GM21390 (cell line): ENCODE data around the gene RTN4R.
"Not testable (repeated sequence)": the region's sequence is repeated elsewhere in the genome, so short reads cannot be mapped to it uniquely, and the experiment has no call there.

Experiments
- ATAC-seq: cut with Tn5 transposase; IDR thresholded peaks from one replicate; pipeline ENCODE4 v1.9.1; 2021; ENCODE audit not compliant: unreplicated experiment

The RTN4R gene

GRCh38 chr22:20268279-20269012 is at the start of gene RTN4R:
TSS of gene RTN4R (minus strand) at chr22:20268318. CDS start at chr22:20268092, 226 bp downstream.
- no peak for ATAC-seq

DNA sequence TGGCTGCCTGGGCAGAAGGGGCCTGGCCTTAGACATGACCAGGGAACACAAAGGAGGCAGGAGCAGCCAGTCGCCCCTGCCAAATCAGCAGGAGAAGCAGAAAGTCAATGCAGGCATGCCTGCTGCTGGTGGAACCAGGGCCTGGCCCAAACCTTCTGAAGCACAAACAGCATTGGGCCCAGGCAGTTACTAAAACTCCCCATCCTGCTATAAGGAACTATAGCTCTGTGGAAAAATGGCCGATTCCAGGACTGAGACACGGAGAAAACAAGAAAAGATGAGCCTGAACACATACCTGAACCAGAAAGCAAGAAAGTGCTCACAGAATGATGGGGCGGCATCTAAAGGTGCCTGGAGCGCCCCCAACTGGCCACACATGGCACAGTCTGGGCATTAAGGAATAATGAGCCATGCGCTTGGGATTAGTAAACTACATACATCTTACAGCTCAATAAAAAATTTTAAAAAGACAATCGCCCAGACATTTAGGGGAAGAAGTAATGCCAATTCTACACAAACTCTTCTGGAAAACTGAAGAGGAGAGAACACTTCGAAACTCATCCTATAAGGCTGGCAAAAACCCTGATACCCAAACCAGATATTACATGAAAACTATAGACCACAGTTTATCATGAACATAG is 49.4 kb upstream of the RTN4R start:
- not testable (repeated sequence) for ATAC-seq

DNA sequence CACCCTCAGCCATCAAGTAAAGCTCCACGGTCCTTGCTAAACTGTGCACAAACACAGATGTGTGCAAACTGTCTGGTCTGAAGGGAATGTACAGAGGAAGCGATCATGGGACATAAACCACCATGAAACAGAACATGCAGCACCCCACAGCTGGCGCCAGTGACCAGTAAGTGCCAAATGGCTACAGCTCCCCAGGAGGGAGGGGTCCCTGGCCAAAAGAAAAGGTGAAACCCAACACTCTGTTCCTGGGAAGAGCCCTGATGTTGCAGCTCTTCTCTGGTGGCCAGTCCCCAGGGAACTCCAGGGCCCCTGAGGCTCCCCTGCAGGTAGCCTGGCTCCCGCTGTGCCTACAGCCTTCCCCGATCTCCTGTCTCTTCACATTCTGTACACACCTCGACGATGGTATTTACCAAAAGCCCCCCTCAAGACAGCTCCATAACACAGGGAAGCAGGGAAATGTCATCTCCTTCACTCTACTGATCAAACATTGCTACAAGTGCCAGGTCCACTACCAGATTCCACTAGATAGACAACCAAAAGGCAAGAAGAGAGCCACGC is 48.8 kb upstream of the RTN4R start:
- ATAC-seq, result no peak

DNA sequence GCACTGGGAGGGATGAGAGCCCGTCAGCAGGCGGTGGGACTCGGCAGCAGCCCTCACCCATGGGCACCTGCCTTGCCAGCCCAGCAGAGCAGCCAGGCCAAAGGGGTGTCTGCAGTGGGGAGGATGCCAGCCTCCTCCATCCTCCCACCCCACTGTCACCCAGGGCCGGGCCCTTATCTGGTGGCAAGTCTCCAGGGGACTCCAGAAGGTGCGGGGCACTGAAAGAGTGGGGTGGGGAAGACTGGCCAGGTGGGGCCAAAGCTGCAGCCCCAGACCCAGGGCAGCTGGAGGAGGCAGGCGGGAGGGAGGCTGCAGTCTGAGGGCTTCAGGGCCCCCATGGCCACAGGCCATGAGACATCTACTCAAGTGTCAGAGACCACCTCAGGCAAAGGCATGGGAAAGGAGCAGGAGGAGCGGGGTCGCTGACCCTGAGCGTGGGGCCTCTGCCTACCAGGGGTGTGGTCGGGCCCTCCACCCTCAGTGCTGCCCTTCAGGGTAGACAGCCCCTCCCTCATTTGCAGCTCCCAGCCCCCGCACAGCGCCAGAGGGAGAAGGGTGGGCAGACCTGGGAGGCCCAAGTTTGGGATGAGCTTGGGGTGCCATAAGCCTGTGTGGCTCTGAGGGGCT is 48.2 kb upstream of the RTN4R start:
- no peak for ATAC-seq

DNA sequence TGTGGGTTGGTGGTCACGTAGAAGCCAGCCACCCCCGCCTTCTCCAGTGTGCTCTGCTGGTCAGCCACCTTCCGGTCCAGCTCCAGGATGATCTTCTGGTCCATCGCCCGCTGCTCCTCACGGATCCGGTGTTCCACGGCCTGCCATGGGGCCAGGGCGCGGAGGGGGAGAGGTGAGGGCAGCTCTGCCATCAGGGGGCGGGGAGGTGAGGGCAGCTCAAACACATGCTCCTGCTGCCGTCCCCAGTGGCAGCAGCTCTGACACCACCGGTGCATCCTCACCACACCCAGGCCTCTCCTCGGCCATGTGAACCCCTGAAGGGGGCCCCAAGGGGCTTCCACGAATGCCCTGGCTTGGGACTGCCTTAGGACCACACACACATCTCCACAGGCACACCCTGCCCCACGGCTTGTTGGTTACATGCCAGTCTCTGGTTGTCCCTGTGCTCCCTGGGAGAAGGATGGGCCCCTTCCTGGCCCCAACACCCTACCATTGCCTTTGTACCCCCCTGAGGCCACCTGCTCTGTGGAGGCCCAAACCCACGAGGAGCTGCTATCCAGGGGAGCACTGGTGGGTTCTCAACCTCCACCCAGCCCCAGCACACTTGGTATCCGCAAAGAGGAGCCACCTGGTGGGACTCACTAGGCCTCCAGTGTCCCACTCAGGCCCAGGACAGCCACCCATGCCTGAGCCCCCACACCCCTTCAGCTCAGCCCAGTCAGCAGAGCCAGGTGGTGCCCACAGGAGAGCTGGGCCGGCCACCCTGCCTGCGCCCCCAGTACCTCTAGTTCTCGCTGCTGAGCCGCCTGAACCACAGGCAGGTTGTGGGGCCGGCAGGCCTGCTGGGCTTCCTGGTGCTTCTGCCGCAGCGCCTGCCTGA is 47.5 kb upstream of the RTN4R start:
- ATAC-seq, result no peak

DNA sequence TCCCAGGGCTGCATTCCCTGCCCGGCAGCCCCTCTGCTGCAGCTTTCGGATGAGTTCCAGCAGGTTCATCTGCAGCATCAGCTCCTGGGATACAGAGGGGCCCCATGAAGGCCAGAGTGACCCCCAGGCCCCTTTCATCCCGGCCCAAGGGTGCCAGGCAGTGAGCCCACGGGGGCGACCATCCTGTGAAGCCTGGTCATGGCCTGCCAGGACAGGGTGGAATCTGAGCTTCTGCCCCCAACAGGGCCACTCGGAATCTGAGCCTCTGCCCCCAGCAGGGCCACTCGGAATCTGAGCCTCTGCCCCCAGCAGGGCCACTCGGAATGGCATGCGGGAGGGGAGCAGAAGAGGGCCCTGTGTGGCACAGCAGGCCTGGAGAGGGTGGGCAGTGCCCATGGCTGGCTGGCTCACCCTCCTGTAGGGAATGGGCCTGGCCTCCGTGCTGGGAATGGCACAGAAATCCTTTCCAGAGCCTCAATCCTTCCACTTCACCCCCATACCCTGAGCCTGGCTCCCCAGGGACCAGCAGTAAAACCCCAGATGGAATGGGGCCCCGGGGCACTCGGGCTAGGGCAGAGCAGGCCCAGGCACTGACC is 46.7 kb upstream of the RTN4R start:
- ATAC-seq, result not testable (repeated sequence)

DNA sequence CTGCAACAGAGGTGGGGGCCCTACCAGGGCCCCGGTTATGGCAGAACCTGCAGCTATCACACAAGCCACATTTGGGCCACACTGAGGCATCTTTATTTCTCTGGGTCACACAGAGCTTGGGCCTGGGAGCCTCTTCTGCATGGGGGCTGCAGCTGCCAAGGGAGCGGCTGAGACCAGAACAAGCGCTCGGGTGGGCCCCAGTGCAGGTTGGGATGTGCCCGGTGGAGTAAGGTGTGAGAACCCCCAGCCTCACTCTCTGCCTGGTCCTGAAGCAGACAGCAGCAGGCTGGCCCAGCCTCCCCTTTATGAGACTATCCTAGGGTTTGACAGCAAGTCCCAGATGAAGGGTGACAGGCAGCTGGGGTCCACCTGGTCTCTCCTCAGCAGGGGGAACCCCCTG is 46.1 kb upstream of the RTN4R start:
- ATAC-seq, result not testable (repeated sequence)

DNA sequence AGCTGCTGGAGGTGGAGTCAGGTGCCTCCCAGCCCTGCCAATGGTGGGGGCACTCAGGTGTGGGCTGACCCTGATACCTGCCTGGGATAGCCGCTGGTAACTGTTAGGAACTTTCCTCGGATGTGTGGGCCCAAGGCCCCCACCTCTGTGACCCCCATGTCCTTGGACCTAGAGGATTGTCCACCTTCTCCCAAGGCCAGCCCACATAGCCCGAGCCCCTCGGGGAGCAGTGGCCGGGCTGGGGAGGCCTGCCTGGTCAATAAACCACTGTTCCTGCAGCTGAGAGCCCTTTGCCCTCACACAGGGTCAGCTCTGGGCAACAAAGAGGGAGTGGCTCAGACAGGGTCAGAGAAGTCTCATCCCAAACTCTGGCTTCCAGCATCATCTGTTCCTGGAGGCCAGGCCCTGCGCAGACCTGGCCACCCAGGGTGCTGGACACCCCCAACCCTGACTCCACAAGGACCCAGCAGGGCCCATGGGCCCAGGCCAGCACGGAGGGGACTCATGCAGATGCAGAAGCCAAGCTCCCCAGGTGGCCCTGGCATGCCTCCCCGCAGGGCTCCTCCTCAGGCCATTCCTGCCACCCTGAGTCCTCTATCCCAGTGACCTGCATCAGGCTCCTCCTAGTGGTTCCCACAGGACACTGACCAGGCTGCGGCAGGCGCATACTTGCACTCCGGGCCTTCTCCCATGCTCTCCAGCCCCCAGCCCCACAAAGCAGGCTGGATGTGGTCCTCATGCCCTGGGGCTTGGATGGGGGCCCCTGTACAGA is 45.4 kb upstream of the RTN4R start:
- not testable (repeated sequence) for ATAC-seq

GRCh38 chr22:20312396-20313191 is 44.5 kb upstream of the RTN4R start:
- no peak for ATAC-seq

DNA sequence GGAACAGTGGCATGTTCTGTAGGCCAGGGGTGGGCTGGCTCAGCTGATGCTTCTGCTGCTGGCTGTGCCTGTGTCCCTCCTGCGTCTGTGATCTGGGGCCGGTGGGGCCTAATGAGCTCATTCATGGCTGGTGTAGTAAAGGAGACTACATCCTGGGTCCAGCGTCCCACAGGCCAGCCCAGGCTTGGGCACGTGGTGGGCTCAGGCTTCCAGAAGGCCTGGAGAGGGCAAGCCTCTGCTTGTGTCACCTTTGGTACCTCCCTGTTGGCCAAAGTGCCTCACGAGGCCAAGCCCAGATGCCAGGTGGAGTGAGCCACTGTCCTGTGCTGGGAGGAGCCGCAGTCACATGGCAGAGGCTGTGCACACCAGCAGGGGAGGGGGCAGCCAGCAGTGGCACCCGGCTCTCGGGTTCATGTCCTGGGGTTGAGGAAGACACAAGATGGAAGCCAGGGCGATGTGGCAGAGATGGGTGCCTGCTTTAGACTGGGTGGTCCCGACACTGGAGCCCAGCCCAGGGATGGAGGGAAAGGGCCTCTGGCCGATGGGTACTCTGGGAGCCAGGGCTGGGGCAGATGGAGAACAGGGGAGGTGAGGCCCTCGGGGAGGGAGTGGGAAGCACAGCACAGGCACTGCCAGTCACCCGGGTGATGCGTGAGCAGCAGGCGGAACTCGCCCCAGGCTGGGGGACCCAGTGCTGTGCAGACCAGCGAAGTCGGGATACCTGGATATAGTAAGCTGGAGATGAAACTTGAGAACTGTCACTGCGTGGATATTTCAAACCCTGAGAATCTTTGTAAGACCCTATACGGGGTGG is 43.3 kb upstream of the RTN4R start:
- ATAC-seq, result not testable (repeated sequence)

GRCh38 chr22:20310773-20311172 is 42.7 kb upstream of the RTN4R start:
- ATAC-seq, result not testable (repeated sequence)

GRCh38 chr22:20310180-20310579 is 42.1 kb upstream of the RTN4R start:
- ATAC-seq, result not testable (repeated sequence)

- ATAC-seq, result not testable (repeated sequence)
Measured at GRCh38 chr22:20308806-20309650, 40.9 kb upstream of the RTN4R start.

- not testable (repeated sequence) for ATAC-seq
Measured at GRCh38 chr22:20307448-20308447, 39.6 kb upstream of the RTN4R start.

DNA sequence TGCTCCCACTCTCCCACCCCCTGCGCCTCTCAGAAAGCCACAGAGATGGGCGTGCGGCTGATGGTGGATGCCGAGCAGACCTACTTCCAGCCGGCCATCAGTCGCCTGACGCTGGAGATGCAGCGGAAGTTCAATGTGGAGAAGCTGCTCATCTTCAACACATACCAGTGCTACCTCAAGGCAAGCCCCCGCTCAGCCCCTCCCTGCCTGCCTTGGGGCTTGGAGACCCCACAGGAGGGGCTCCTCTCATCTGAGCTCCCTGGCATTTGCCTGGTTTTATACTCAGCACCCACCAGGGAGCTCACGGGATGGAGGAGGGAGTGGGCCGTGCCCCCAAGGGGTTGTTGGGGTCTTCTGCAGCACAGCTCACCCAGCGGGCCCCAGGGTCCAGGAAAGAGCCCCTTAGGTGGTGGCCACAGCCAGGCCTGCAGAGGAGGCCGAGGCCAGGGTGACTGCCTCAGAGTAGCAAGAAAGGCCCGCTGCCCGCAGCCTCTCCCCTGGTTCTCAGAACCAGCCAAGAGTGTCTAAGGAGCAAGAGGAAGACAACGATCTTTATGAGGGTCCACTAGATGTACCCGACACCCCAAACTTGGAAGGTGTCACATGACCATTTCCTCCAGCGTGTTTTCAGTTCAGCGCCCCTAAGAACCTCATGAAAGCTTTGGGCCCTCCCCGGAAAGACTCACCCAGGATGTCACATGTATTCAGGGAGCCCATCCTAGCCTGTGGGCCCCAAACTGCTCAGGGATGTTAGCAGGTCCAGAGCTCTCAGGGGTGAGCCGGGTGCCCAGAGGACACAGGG is 38.7 kb upstream of the RTN4R start:
- ATAC-seq, result not testable (repeated sequence)
